HG02973 (cell line): ENCODE measurements around the gene MT1M.
"Not testable (repeated sequence)": the region's sequence is repeated elsewhere in the genome, so short reads cannot be mapped to it uniquely, and the experiment has no call there.

Source experiments
- ATAC-seq: cut with Tn5 transposase; IDR thresholded peaks from one replicate; pipeline ENCODE4 v1.9.1; 2021; ENCODE audit warnings: moderate library complexity; ENCODE audit not compliant: unreplicated experiment

MT1M gene

DNA sequence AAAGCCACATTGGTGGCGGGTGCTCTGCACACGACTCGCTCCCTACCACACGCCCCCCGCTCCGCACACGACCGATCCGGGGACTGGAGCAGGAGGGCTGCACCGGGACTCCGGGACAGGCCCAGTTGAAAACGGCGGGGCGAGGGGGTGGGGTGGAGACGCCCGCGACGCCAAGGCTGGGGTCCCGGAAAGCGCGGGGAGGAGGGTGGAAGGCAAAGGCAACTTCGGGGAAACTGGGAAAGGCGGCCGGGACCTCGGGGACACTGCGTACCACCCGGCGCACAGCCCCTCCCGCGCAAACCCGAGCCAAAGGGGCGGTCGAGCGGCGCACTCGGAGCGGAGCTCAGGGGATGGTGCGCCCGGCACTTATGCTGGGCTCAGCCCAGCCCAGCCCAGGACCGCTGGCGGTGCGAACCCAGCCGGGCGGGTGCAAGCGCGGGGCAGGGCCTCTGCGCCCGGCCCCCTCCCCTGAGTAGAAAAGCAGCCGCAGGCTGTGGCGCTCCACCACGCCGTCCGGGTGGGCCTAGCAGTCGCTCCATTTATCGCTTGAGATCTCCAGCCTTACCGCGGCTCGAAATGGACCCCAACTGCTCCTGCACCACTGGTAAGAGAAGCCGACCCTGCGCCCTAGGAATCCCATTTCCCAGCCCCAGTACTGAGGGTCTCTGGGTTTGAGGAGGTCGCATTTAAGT, at the start of gene MT1M:
Gene MT1M, plus strand, starts transcription at position 504 of the 692 bp plus-strand sequence. Its CDS starts 73 bp downstream, at position 577.
- ATAC-seq: no peak

- ATAC-seq: not testable (repeated sequence)
Measured at GRCh38 chr16:56582911-56583310, 49.5 kb upstream of the MT1M start.

DNA sequence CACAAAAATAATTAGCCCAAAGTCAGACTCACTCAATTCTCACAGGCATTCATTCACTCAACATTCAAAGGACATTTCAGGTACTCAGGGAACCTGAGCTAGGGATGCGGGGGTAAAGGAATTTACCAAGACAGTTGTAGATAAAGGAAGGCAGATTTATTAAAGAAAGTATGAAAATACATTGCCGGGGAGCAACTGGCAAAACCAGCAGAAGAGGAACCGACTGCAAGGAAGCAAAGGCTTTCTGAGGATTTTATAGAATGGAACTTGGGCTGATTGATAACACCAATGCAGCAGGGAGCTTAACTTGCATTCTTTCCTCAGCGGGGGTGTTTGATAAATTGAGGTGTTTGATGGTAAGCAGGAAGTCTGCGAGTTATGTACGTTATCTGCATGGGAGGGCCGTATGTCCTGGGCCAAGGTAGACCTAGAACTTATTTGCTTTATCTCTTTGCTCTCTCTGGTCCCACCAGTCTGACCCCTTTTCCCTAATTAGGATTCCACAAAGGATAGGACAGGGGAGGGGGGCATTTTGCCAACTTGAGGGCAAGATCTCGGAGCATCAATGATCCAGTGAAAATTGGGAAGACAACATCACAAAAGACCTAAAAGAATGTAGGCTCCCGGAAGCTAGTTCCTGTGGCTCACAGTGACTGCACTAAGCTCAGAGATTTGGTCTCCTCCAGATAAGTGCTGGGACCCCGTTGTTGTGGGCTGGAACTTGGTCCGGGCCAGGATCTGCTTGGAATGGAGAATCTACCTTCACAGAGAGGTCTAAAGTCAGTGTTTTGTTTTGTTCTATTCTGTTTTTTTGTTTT, 48.9 kb upstream of the MT1M start:
- no peak for ATAC-seq

GRCh38 chr16:56584276-56584675, 48.2 kb upstream of the MT1M start:
- no peak for ATAC-seq

DNA sequence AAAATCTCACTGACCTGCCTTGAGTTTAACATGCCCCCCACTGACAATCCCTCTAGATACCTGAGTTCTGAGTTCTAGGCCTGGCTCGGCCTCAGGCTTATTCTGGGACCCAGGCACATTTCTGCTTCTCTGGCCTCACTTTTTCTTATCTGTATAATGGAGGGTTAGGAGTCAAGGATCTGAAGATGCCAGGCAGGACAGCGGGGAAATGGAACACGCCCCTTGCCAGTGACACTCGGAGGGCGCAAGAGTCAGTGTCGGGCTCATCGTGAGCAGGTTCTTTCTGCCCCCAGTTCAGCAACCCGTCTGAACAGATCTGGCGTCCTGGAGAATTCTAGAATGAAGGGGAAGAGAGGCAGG, 43.7 kb upstream of the MT1M start:
- no peak for ATAC-seq

- ATAC-seq: no peak
Measured at GRCh38 chr16:56589141-56590039, 43.1 kb upstream of the MT1M start, which contains the start of gene MT3. Gene MT3, plus strand, starts transcription at chr16:56589528. Its CDS starts 63 bp downstream, at chr16:56589591.

GRCh38 chr16:56591377-56592060, 40.9 kb upstream of the MT1M start:
- ATAC-seq: no peak

DNA sequence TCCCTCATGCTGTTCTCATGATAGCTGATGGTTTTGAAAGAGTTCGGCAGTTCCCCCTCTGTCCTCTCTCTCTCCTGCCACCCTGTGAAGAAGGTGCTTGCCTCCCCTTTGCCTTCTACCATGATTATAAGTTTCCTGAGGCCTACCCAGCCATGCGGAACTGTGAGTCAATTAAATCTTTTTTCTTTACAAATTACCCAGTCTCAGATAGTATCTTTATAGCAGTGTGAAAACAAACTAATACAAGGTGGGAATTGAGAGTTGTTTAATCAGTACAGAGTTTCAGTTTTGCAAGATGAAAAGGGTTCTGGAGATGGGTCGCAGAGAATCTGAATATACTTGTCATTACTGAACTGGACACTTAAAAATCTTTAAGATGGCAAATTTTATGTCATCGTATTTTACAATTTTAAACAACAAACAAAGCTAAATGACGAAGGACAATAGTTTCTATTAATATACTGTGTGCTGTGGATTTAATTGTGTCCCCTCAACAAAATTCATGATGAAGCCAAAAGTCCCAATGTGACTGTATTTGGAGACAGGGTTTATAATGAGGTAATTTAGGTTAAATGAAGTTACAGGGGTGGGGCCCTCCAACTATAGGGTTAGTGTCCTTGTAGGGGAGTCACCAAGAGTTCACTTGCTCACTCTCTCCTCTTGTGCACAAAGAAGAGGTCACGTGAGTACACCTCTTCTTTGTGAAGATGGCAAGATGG, 38.7 kb upstream of the MT1M start:
- no peak for ATAC-seq

GRCh38 chr16:56594292-56594619, 38.2 kb upstream of the MT1M start:
- ATAC-seq: no peak

DNA sequence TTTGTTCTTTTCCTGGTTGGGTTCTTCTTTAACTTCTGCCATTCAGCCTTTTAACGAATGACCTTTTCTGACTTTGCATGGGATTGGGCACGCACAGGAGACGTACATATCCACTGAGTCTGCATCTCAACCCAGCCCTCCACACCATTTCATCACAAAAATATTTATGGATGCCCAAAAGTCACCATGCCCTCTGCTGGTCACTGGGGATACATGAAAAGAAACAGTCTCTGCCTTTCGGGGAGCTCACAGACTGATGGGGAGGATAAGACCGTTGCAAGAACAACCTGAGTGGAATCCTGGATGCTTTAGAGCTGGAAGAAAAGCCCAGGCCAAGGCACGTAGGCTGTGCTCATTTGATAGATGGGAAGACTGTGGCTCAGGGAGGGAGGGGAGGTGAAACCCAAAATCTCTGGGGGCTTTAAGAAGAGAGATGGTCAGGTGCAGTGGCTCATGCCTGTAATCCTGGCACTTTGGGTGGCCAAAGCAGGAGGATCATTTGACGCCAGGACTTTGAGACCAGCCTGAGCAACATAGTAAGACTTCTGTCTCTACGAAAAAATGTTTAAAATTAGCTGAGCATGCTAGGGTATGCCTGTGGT, 32.0 kb upstream of the MT1M start:
- ATAC-seq: no peak

- ATAC-seq: no peak
Measured at GRCh38 chr16:56601325-56601724, 31.1 kb upstream of the MT1M start.

GRCh38 chr16:56603589-56603988, 28.9 kb upstream of the MT1M start:
- ATAC-seq: no peak

DNA sequence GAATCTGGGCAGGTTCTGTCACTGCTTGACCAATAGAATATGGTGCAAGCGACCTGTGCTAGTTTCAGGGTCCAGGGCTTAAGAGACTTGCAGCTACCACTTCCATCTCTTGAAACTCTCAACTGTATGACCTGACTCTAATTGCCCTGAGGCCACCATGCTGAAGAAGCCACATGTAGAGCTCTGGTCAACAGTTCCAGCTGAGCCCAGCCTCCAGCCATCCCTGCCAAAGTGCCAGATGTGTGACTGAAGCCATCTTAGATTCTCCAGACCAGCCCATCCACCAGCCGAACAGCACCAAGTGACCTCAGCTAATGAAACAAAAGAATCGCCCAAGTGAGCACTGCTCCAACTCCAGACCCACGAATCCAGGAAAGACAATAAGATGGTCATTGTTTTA, 27.5 kb upstream of the MT1M start:
- ATAC-seq: no peak

- ATAC-seq: no peak
Measured at GRCh38 chr16:56605475-56605874, 27.0 kb upstream of the MT1M start.

DNA sequence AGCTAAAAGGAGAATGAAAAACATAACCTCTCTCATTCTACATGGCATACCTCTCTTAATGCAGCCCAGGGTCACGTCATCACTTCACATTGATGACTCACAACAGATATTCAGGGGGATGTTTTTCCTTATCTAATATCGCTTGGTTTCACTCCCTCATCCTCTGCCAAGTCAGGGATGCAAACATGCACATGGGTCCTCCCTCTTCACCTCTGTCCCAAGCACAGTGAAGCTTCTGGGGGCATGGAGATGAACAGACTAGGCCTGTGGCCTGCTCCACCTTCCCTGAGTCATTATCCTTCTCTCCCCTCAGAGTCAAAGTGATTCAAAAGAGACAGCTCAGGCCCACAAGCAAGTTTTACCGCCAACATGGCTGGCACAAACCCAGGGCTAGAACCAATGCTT, 26.4 kb upstream of the MT1M start:
- ATAC-seq: no peak

- ATAC-seq: no peak
Measured at GRCh38 chr16:56606476-56607108, 25.9 kb upstream of the MT1M start.

DNA sequence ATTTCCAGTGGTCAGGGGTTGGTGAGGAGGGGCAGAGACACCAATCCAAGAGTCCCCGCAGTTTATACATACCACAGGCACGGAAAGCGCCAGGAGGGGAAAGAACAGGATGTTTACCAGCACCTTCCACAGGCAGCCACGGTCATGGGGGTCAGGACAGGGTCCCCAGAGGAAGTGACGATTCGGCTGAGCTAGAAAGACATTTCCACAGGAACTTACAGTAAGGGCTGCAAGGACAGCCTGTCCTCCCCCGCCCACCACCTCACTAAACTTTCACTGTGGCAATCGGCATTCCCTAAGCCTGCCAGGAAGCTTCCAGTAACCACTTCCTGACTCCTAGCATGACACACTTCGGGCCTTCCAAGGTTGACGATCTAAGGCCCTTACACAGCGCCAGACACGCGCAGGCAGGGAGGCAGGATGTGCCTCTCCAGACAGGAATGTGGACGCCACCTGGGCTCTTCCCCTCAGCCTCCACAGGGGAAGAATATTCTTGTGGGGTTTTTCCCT, 25.3 kb upstream of the MT1M start:
- ATAC-seq: no peak

GRCh38 chr16:56607675-56608042, 24.8 kb upstream of the MT1M start:
- ATAC-seq: no peak
